Testis (tissue), 3 donors: ENCODE results near the gene NOTCH1. TPM values are rescaled to one million over a fixed set of nuclear protein-coding genes. Genes with fewer than 3 reads are reported as not detected.

Experiments used
- DNase-seq: peaks from one replicate; pipeline ENCODE4 v3.0.0-alpha.2; 2019
- H3K27ac ChIP-seq, 2 donors: fragments of 200-600 bp; sonication (generic); one replicate each; pipeline ENCODE4 v1.5.1; 2019
- H3K27me3 ChIP-seq: fragments of 200-600 bp; sonication (generic); one replicate; pipeline ENCODE4 v1.5.1; 2019
- H3K36me3 ChIP-seq: fragments of 200-600 bp; sonication (generic); one replicate; pipeline ENCODE4 v1.5.1; 2017; ENCODE audit warnings: low read depth; ENCODE audit errors: missing control alignments
- H3K4me1 ChIP-seq: fragments of 200-600 bp; sonication (generic); one replicate; pipeline ENCODE4 v1.5.1; 2019
- H3K4me3 ChIP-seq, 2 donors: fragments of 200-600 bp; sonication (generic); one replicate each; pipeline ENCODE4 v1.5.1; 2017 to 2019
- H3K9me3 ChIP-seq: fragments of 200-600 bp; sonication (generic); one replicate; pipeline ENCODE4 v1.5.1; 2017
- POLR2A ChIP-seq: fragments of 450-650 bp; IDR thresholded peaks from one replicate; pipeline ENCODE4 v1.6.1; 2017; ENCODE audit warnings: antibody characterized with exemption, mild to moderate bottlenecking, moderate library complexity
- WGBS, 2 donors: methylation state at CpG; one replicate each; pipeline ENCODE4 v1.1.5; 2018; 5-methylcytosine and 5-hydroxymethylcytosine counted together
- intact Hi-C: fragments of 100-400 bp; cut with DNase I; formaldehyde crosslinking; loops from one replicate; pipeline ENCODE4 v1.15.1; 2023; ENCODE audit warnings: low total_unique reads
- polyA plus RNA-seq: library from polyadenylated mRNA; stranded (reverse); fragments of 350-450 nt; fragmentation: Illumina TruSeq; extraction: RNeasy Lipid Tissue Mini Kit (QIAGEN cat#74804); gene quantifications from one replicate; pipeline ENCODE4 v1.2.3, GENCODE V29; 2014; ENCODE audit warnings: low read depth, low replicate concordance; ENCODE audit not compliant: insufficient read depth
- total RNA-seq, 2 donors: library from RNA; depleted of rRNA; stranded (reverse); fragments of >200 nt; gene quantifications; one replicate each; pipeline ENCODE4 v1.2.3, GENCODE V29; 2016
- TF ChIP-seq, protein P1 (sequence below), 3 experiments: fragments of 450-650 bp in 2 of 3; fragments of 200-600 bp in 1 of 3; sonication (generic) in 1 of 3; IDR thresholded peaks; one replicate each; pipeline ENCODE4 v1.5.1; 2016 to 2019; ENCODE audit warnings: antibody characterized with exemption in 3 of 3, mild to moderate bottlenecking in 2 of 3, moderate library complexity in 1 of 3

NOTCH1 gene
- total and polyA plus RNA-seq, 3 donors from 2014 or later = 7.2 to 34.1 (median 32.4) TPM

DNA sequence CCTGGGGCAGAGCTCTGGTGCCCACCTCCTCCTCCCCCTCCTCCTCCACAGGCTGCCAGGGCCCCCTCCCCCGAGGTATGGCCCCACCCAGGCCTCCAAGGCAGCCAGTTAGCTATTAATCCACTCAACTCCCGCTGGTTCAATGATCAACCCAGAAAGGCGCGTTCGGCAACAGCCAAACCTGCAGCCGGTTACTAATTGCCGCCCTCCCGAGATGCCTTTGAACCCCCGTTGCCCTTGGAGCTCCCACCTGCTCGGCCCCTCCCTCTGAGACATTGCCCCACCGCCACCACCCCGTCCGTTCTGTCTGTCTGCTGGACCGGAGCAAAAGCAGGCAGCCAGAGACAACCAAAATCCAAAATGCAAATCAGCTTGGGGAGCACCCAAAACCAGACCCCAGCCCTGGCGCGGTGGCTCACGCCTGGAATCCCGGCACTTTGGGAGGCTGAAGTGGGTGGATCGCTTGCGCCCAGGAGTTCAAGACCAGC lies 25.8 kb downstream of the NOTCH1 start:
- H3K9me3 ChIP-seq = no peaks in the 10 kb centered on the region
- no peak overlapping the region for H3K27ac ChIP-seq
- DNase-seq = no peak
- 92 to 95% methylated on average over 20 of the region's 20 CpGs for WGBS, 2 donors
- no peak overlapping the region for H3K4me3 ChIP-seq
- H3K36me3 ChIP-seq = no peaks in the 10 kb centered on the region
- intact Hi-C loops = no loop called here
- H3K4me1 ChIP-seq = no peaks in the 10 kb centered on the region
- TF ChIP-seq, protein P1, sequence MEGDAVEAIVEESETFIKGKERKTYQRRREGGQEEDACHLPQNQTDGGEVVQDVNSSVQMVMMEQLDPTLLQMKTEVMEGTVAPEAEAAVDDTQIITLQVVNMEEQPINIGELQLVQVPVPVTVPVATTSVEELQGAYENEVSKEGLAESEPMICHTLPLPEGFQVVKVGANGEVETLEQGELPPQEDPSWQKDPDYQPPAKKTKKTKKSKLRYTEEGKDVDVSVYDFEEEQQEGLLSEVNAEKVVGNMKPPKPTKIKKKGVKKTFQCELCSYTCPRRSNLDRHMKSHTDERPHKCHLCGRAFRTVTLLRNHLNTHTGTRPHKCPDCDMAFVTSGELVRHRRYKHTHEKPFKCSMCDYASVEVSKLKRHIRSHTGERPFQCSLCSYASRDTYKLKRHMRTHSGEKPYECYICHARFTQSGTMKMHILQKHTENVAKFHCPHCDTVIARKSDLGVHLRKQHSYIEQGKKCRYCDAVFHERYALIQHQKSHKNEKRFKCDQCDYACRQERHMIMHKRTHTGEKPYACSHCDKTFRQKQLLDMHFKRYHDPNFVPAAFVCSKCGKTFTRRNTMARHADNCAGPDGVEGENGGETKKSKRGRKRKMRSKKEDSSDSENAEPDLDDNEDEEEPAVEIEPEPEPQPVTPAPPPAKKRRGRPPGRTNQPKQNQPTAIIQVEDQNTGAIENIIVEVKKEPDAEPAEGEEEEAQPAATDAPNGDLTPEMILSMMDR (IDR thresholded peaks at IDR 0.05) = no peak
- no peak for TF ChIP-seq POLR2A
- H3K27me3 ChIP-seq = no peaks in the 10 kb centered on the region

DNA sequence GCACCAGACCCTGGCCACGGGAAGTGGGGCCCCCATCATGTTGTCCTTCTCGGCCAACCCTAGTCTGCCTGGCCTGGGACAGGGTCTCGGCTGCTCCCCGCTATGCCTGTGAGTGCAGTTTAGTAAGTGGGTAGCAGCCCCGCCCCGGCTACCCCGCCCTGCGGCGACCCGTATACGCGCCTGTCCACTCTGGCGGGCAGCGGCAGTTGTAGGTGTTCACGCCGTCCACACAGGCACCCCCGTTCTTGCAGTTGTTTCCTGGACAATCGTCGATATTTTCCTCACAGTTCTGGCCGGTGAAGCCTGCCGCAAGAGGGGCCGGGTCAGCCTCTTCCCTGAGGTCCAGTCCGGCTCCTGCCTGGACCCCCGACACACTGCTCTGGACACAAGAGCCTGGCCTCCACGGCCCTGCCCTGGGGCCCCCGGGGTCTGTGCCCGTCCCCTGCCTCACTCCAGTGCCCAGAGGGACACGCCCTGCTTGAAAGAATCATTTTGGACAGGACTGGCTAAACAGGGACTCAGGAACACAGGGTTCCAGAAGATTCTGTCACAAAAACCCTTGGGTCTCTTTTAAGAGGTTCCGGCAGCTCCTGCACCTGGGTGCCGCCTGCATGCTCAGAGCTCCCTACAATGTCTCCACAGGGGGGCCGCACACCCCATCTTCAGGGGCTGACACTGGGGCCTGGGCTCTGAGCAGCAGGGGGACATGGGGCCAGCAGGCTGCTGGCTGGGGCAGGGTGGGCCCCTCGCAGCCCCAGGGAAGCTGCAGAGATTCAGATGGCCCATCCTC lies 26.4 kb downstream of the NOTCH1 start:
- Histone ChIP-seq H3K36me3 (no peaks in the 10 kb centered on the region), H3K27me3 (no peaks in the 10 kb centered on the region), H3K27ac (no peak overlapping the region), H3K4me1 (no peaks in the 10 kb centered on the region), H3K9me3 (no peaks in the 10 kb centered on the region), H3K4me3 (no peak overlapping the region)
- no peak for TF ChIP-seq POLR2A
- TF ChIP-seq, protein P1 (IDR thresholded peaks at IDR 0.05) = no peak
- 84 to 94% methylated on average over 10 to 32 of the region's 32 CpGs for WGBS, 2 donors
- intact Hi-C loops = no loop called here
- no peak for DNase-seq

DNA sequence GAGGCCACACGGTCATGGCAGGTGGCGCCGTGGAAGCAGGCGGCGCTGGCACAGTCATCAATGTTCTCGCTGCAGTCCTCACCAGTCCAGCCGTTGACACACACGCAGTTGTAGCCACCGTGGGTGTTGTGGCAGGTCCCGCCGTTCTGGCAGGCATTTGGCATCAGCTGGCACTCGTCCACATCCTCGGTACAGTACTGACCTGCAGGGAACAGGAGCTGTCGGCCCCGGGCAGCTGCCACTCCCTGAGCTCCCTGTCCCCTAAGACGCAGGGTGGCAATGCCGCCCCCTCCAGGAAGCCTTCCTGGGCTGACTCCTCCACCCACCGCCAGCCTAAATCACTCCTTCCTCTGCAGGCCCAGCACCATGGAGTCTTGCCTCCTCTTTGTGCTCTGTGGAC lies 27.2 kb downstream of the NOTCH1 start:
- no peaks in the 10 kb centered on the region for H3K9me3 ChIP-seq
- TF ChIP-seq, protein P1 (IDR thresholded peaks at IDR 0.05) = no peak
- TF ChIP-seq POLR2A = no peak
- DNase-seq = no peak
- H3K4me1 ChIP-seq = no peaks in the 10 kb centered on the region
- no peak overlapping the region for H3K27ac ChIP-seq
- H3K36me3 ChIP-seq = no peaks in the 10 kb centered on the region
- WGBS, 2 donors = 80 to 94% methylated on average over 2 to 18 of the region's 18 CpGs
- H3K27me3 ChIP-seq = no peaks in the 10 kb centered on the region
- no peak overlapping the region for H3K4me3 ChIP-seq
- intact Hi-C loops = no loop called here

DNA sequence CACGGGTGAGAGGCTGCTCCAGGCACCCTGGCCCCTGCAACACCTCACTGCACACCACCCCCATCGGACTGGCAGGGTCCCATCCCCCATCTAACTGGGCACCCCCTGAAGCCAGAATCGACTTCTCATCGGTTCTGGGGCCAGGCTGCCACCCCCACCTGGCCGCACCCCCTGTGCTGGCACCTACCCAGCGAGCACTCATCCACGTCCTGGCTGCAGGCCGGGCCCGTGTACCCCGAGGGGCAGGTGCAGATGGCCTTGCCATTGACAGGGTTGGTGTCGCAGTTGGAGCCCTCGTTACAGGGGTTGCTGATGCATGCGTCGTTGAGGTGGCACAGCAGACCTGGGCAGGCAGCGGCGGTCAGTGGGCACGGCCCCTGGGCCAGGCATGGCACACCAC lies 27.9 kb downstream of the NOTCH1 start:
- Histone ChIP-seq H3K4me3 (no peak overlapping the region), H3K27me3 (no peaks in the 10 kb centered on the region), H3K36me3 (no peaks in the 10 kb centered on the region), H3K9me3 (no peaks in the 10 kb centered on the region), H3K27ac (no peak overlapping the region), H3K4me1 (no peaks in the 10 kb centered on the region)
- TF ChIP-seq POLR2A = no peak
- TF ChIP-seq, protein P1 (IDR thresholded peaks at IDR 0.05) = no peak
- intact Hi-C loops = no loop called here
- DNase-seq = no peak
- WGBS, 2 donors = 95 to 100% methylated on average over 3 to 17 of the region's 17 CpGs
